ENCODE results near the gene GLCE.
"Not testable (repeated sequence)": the region's sequence is repeated elsewhere in the genome, so short reads cannot be mapped to it uniquely, and the experiment has no call there.

GLCE gene

DNA sequence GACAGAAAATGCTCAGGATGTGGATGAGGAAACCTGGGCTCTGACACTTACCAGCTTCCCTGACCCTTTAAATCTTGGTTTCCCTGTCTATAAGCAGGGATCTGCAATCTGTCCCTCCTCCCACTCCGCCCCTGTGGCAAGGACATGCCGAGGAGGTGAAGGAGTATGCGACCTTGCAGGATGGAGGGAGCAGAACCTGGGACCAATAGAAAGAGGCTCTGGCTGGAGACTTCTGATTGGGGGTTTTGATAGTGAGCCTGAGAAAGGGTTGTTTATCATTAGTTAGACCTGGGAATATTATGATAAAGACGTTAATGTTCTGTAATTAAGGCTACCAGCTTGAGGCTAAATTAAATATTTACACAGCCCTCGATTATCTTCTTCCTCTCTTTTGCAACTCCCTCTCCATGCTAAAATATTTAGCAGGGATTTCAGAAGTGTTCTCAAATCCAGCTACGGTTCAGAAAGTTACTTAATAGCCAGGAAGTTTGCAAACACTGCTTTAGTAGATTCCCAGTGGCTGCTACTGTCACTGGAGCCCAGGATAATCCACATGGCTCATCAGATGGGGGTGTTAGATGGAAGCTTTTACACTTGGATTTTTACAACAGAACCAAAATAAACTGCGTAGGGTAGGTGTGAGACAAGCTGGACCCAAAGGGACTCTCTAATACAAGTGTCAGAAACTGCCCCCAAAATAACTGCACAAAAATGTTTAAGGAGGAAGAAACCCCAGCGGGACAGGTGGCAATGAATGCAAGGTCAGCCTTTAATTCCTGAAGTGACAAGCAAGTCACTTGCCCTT is 129.1 kb downstream of the GLCE start:
- no peaks in the 10 kb centered on the region for H3K36me3 Mint-ChIP-seq (ENCODE audit: low read depth)
- H3K27me3 Mint-ChIP-seq (ENCODE audit: low read depth, poor library complexity): peaks cover 13% of the 10 kb centered on the region
- TF ChIP-seq, protein P1, sequence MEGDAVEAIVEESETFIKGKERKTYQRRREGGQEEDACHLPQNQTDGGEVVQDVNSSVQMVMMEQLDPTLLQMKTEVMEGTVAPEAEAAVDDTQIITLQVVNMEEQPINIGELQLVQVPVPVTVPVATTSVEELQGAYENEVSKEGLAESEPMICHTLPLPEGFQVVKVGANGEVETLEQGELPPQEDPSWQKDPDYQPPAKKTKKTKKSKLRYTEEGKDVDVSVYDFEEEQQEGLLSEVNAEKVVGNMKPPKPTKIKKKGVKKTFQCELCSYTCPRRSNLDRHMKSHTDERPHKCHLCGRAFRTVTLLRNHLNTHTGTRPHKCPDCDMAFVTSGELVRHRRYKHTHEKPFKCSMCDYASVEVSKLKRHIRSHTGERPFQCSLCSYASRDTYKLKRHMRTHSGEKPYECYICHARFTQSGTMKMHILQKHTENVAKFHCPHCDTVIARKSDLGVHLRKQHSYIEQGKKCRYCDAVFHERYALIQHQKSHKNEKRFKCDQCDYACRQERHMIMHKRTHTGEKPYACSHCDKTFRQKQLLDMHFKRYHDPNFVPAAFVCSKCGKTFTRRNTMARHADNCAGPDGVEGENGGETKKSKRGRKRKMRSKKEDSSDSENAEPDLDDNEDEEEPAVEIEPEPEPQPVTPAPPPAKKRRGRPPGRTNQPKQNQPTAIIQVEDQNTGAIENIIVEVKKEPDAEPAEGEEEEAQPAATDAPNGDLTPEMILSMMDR (IDR thresholded peaks at IDR 0.05): no peak
- no peak overlapping the region for H3K4me3 Mint-ChIP-seq
- H3K4me1 Mint-ChIP-seq: peaks cover 18% of the 10 kb centered on the region
- H3K9me3 Mint-ChIP-seq: no peaks in the 10 kb centered on the region
- DNase-seq: no peak
- H3K27ac Mint-ChIP-seq: no peak overlapping the region

DNA sequence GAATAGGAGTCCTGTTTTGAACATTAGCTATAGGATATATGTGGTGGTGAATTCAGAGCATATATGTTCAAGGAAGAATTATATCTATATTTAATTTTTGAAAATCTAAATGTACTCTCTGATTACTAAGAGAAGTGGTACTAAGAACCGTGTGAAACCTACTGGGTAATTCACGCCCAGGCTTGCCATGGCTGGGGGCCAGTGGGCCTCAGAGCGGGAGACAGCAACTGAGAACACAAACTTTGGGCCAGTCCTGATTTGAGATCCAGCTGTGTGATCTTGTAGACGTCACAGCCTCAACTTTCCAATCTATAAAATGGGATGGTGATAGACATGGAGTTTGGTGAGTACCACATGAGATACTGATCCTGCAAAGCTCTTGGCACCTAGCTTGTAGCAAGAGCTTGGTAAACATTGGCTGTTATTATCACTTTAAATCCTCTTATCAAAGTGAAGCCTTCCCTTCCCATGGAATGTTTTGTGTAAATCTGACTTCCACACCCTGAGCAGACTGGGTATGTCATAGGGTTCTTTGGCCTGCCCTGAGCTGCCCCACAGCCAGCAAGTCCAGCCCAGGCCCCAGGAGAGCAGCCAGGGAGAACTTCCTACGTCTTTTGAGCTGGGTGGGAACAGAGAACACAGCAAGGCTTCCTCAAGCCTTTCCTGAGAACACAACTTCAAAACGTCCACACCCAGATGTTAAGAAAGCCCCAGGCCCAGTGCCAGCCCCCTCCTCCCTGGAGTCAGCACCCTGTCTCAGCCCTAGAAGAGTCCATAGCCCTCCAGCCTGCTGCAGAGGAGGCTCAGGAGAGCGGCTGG is 130.1 kb downstream of the GLCE start:
- Mint-ChIP-seq H3K36me3 (ENCODE audit: low read depth) (no peaks in the 10 kb centered on the region), H3K9me3 (no peaks in the 10 kb centered on the region), H3K27me3 (ENCODE audit: low read depth, poor library complexity) (peaks cover 14% of the 10 kb centered on the region), H3K4me1 (peaks cover 18% of the 10 kb centered on the region), H3K27ac (no peak overlapping the region), H3K4me3 (no peak overlapping the region)
- DNase-seq: no peak
- TF ChIP-seq, protein P1 (IDR thresholded peaks at IDR 0.05): no peak

DNA sequence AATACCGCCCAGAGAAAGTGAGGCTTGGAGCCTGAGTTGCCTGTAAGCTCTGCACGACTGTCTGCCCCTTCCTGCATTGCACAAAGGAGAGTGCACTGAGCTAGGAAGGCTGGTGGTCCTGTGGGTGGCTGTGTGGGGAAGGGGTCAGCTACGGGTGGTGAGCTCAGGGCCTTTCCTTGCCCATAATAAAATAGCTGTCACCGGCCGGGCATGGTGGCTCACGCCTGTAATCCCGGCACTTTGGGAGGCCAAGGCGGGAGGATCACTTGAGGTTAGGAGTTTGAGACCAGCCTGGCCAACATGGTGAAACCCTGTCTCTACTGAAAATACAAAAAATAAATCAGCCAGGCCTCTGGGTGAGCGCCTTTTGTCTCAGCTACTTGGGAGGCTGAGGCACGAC is 131.2 kb downstream of the GLCE start:
- H3K27ac Mint-ChIP-seq; DNase-seq; H3K4me3 Mint-ChIP-seq; H3K9me3 Mint-ChIP-seq; H3K36me3 Mint-ChIP-seq (ENCODE audit: low read depth): not testable (repeated sequence)
- Mint-ChIP-seq H3K4me1 (peaks cover 18% of the 10 kb centered on the region), H3K27me3 (ENCODE audit: low read depth, poor library complexity) (peaks cover 24% of the 10 kb centered on the region)

DNA sequence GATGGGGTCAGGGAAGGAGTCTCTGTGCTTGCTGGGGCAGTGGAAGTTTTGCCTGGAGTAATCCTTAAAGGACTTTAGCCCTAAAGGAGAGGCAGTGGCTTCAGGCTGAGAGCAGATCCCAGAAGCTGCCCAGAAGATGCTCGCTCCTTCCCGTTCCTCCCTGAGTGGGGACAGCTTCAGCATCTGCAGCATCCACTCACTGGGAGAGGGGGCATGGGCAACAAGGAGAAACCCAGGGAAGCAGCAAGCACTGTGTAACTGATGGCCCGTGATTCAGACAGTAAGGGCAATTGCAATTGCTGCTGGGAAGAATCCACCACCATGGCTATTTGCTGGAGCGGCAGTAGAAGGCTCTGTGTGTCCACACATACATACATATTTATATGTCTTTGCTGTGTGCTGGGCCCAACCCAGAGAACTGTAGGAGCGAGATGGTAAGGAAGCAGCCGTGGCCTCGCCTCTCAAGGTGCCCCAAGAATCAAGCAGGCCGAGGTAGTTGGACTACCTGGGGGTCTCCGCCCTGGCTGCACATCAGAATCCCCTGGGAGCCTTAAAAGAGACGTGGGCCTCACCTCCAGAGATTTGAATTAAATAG is 132.5 kb downstream of the GLCE start:
- Mint-ChIP-seq H3K4me1 (peaks cover 18% of the 10 kb centered on the region), H3K27me3 (ENCODE audit: low read depth, poor library complexity) (peaks cover 33% of the 10 kb centered on the region), H3K4me3 (no peak overlapping the region), H3K9me3 (no peaks in the 10 kb centered on the region), H3K27ac (no peak overlapping the region), H3K36me3 (ENCODE audit: low read depth) (no peaks in the 10 kb centered on the region)
- TF ChIP-seq, protein P1 (IDR thresholded peaks at IDR 0.05): no peak
- no peak for DNase-seq

DNA sequence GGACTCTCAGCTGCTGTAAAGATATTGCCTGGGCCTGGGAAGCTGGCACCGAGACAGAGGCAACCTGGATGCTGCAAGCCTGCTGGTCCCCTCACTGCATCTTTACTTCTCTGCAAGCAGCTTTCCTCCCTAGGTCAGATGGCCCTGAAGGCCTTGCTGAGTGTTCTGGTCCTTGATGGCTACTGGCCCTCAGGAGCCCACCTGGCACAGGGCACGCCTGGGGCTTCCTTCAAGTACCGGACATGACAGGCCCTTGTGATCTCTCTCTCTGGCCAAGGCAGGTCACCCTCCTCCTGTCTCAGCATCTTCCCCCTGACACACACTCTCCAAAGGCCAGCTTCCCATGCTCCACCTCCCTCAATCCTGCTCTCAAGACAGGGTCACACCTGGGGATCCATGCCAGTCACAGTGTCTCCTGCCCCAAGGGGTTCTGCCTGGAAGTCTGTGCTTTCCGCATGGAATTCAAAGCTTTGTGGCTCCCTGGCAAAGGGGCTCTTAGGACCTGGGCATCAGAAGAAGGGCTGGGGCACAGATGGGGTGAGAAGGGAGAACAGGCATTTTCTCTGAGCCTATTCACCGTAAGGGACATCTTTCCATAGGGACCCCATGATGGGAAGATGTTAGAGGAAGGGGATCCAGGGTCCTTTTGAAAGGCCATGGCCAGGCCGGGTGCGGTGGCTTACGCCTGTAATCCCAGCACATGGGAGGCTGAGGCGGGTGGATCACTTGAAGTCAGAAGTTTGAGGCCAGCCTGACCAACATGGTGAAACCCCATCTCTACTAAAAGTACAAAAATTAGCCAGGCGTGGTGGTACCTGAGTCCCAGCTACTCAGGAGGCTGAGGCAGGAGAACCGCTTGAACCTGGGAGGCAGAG is 133.5 kb downstream of the GLCE start:
- DNase-seq: no peak
- no peaks in the 10 kb centered on the region for H3K36me3 Mint-ChIP-seq (ENCODE audit: low read depth)
- H3K4me1 Mint-ChIP-seq: peaks cover 10% of the 10 kb centered on the region
- no peak overlapping the region for H3K4me3 Mint-ChIP-seq
- TF ChIP-seq, protein P1 (IDR thresholded peaks at IDR 0.05): no peak
- no peak overlapping the region for H3K27ac Mint-ChIP-seq
- H3K9me3 Mint-ChIP-seq: no peaks in the 10 kb centered on the region
- H3K27me3 Mint-ChIP-seq (ENCODE audit: low read depth, poor library complexity): peaks cover 41% of the 10 kb centered on the region
